Mesenchymal stem cell (in vitro differentiated cells and primary cell): ENCODE data around the gene FKBP15.

Source experiments
- DNase-seq: peaks from one replicate; pipeline ENCODE4 v3.0.0-alpha.2; 2013
- H2AFZ ChIP-seq: one replicate; pipeline ENCODE4 v1.6.1; 2013; ENCODE audit warnings: low read depth, mild to moderate bottlenecking, control low read depth, inconsistent platforms, low read length, moderate library complexity
- H2AK5ac ChIP-seq: 2 replicates; pipeline ENCODE4 v1.6.1; 2013; ENCODE audit warnings: low read length, moderate library complexity, mild to moderate bottlenecking, inconsistent platforms; ENCODE audit not compliant: severe bottlenecking
- H2BK120ac ChIP-seq: one replicate; pipeline ENCODE4 v1.6.1; 2013; ENCODE audit warnings: low read depth, mild to moderate bottlenecking, inconsistent platforms, low read length, moderate library complexity
- H2BK12ac ChIP-seq, 2 experiments: one replicate each; pipeline ENCODE4 v1.6.1; 2013; ENCODE audit warnings: inconsistent platforms in 2 of 2, low read length in 2 of 2, mild to moderate bottlenecking in 2 of 2, moderate library complexity in 2 of 2, control low read depth in 1 of 2
- H2BK15ac ChIP-seq: one replicate; pipeline ENCODE4 v1.6.1; 2013; ENCODE audit warnings: mild to moderate bottlenecking, low read depth, inconsistent platforms; ENCODE audit not compliant: poor library complexity, severe bottlenecking
- H2BK5ac ChIP-seq: 2 replicates; pipeline ENCODE4 v1.6.1; 2013; ENCODE audit warnings: low read depth, mild to moderate bottlenecking, low read length, control low read depth, inconsistent platforms; ENCODE audit not compliant: poor library complexity, severe bottlenecking
- H3K14ac ChIP-seq, 2 experiments: one replicate each; pipeline ENCODE4 v1.6.1; 2013; ENCODE audit warnings: inconsistent platforms in 2 of 2, low read length in 2 of 2, control low read depth in 1 of 2, mild to moderate bottlenecking in 1 of 2, moderate library complexity in 1 of 2
- H3K18ac ChIP-seq, 2 experiments: one replicate each; pipeline ENCODE4 v1.6.1; 2013; ENCODE audit warnings: inconsistent platforms in 2 of 2, low read length in 2 of 2, control low read depth in 1 of 2, low read depth in 1 of 2, mild to moderate bottlenecking in 1 of 2
- H3K23ac ChIP-seq, 2 experiments: one replicate each; pipeline ENCODE4 v1.6.1; 2013; ENCODE audit warnings: inconsistent platforms in 2 of 2, low read length in 2 of 2, mild to moderate bottlenecking in 2 of 2, moderate library complexity in 2 of 2, control low read depth in 1 of 2
- H3K27ac ChIP-seq: 2 replicates; pipeline ENCODE4 v1.5.1; 2013; ENCODE audit warnings: mild to moderate bottlenecking, moderate library complexity, low read length, control low read depth, inconsistent platforms; ENCODE audit not compliant: poor library complexity, severe bottlenecking
- H3K27me3 ChIP-seq, 2 experiments: 2 replicates each; pipeline versions ENCODE4 v1.6.1 to v1.7.0; 2013; ENCODE audit warnings: low read length in 2 of 2, mild to moderate bottlenecking in 2 of 2, moderate library complexity in 2 of 2, control low read depth in 1 of 2, inconsistent platforms in 1 of 2; ENCODE audit not compliant: control insufficient read depth in 1 of 2, insufficient read depth in 1 of 2
- H3K36me3 ChIP-seq, 2 experiments: 2 replicates each; pipeline versions ENCODE4 v1.6.1 to v1.7.0; 2013; ENCODE audit warnings: low read length in 2 of 2, control low read depth in 1 of 2, inconsistent platforms in 1 of 2, low read depth in 1 of 2, mild to moderate bottlenecking in 1 of 2; ENCODE audit not compliant: insufficient read depth in 2 of 2, control insufficient read depth in 1 of 2
- H3K4ac ChIP-seq, 2 experiments: one replicate each; pipeline ENCODE4 v1.6.1; 2013; ENCODE audit warnings: inconsistent platforms in 2 of 2, low read length in 2 of 2, mild to moderate bottlenecking in 2 of 2, moderate library complexity in 2 of 2, control low read depth in 1 of 2, low read depth in 1 of 2
- H3K4me1 ChIP-seq: 2 replicates; pipeline ENCODE4 v1.6.1; 2013; ENCODE audit warnings: low read depth, low read length, control low read depth; ENCODE audit not compliant: control insufficient read depth, insufficient read depth
- H3K4me2 ChIP-seq: 2 replicates; pipeline ENCODE4 v1.6.1; 2013; ENCODE audit warnings: low read length, mild to moderate bottlenecking, inconsistent platforms; ENCODE audit not compliant: poor library complexity, severe bottlenecking
- H3K4me3 ChIP-seq, 2 experiments: 2 replicates each; pipeline versions ENCODE4 v1.5.1 to v1.7.0; 2013; ENCODE audit warnings: low read length in 2 of 2, mild to moderate bottlenecking in 2 of 2, control low read depth in 1 of 2, low read depth in 1 of 2; ENCODE audit not compliant: insufficient read depth in 1 of 2
- H3K79me1 ChIP-seq: replicated peaks from 2 replicates; pipeline ENCODE4 v1.6.1; 2013; ENCODE audit warnings: mild to moderate bottlenecking, control low read depth, low read length, inconsistent platforms; ENCODE audit not compliant: poor library complexity, severe bottlenecking
- H3K9ac ChIP-seq: 2 replicates; pipeline ENCODE4 v1.7.0; 2013; ENCODE audit warnings: mild to moderate bottlenecking, low read length, moderate library complexity
- H3K9me3 ChIP-seq: 2 replicates; pipeline ENCODE4 v1.7.0; 2013; ENCODE audit warnings: mild to moderate bottlenecking, low read length; ENCODE audit not compliant: control insufficient read depth
- H4K8ac ChIP-seq: one replicate; pipeline ENCODE4 v1.6.1; 2013; ENCODE audit warnings: inconsistent platforms, mild to moderate bottlenecking, low read length, moderate library complexity
- H4K91ac ChIP-seq: one replicate; pipeline ENCODE4 v1.6.1; 2013; ENCODE audit warnings: mild to moderate bottlenecking, low read length, inconsistent platforms
- WGBS: methylation state at CpG from one replicate; pipeline ENCODE4 v1.1.7; 2013; ENCODE audit warnings: mixed read lengths; 5-methylcytosine and 5-hydroxymethylcytosine counted together

The FKBP15 gene

GRCh38 chr9:113257863-113258262 is 36.8 kb upstream of the FKBP15 start:
- Histone ChIP-seq H4K91ac (no peak overlapping the region), H3K27me3 (no peaks in the 10 kb centered on the region), H3K9me3 (no peaks in the 10 kb centered on the region), H3K4me3 (no peak overlapping the region), H2BK120ac (no peak overlapping the region), H3K18ac (no peak overlapping the region), H3K4me2 (no peak overlapping the region), H2BK5ac (no peak overlapping the region), H2BK12ac (no peak overlapping the region), H2BK15ac (no peak overlapping the region), H3K79me1 (peaks cover 8% of the 10 kb centered on the region), H2AK5ac (no peak overlapping the region), H3K14ac (no peak overlapping the region), H3K4ac (no peak overlapping the region), H3K23ac (no peak overlapping the region), H3K36me3 (peaks cover 16 to 71% of the 10 kb centered on the region in 2 experiments), H2AFZ (no peak overlapping the region), H3K27ac (no peak overlapping the region), H3K9ac (no peak overlapping the region), H4K8ac (no peak overlapping the region), H3K4me1 (peaks cover 2% of the 10 kb centered on the region)
- 93% methylated on average over 3 of the region's 3 CpGs for WGBS
- DNase-seq: no peak

- no peak overlapping the region for H2BK120ac ChIP-seq
- DNase-seq: no peak
- H3K4me3 ChIP-seq: no peak overlapping the region
- no peak overlapping the region for H3K4ac ChIP-seq
- H2AK5ac ChIP-seq: no peak overlapping the region
- H3K27me3 ChIP-seq: no peaks in the 10 kb centered on the region
- WGBS: 95% methylated on average over 6 of the region's 6 CpGs
- no peak overlapping the region for H4K8ac ChIP-seq
- H3K9ac ChIP-seq: no peak overlapping the region
- H3K18ac ChIP-seq: no peak overlapping the region
- no peak overlapping the region for H2BK5ac ChIP-seq
- no peak overlapping the region for H2BK15ac ChIP-seq
- no peak overlapping the region for H4K91ac ChIP-seq
- H3K4me1 ChIP-seq: no peaks in the 10 kb centered on the region
- no peak overlapping the region for H2BK12ac ChIP-seq
- H3K14ac ChIP-seq: no peak overlapping the region
- H3K79me1 ChIP-seq: peaks cover 12% of the 10 kb centered on the region
- H3K23ac ChIP-seq: no peak overlapping the region
- H2AFZ ChIP-seq: no peak overlapping the region
- peaks cover 4% of the 10 kb centered on the region for H3K9me3 ChIP-seq
- H3K36me3 ChIP-seq: peaks cover 16 to 52% of the 10 kb centered on the region in 2 experiments
- H3K27ac ChIP-seq: no peak overlapping the region
- H3K4me2 ChIP-seq: no peak overlapping the region
Measured at GRCh38 chr9:113255438-113255837, 34.4 kb upstream of the FKBP15 start.

- H2AFZ ChIP-seq: no peak overlapping the region
- no peak overlapping the region for H3K4me2 ChIP-seq
- peaks cover 12% of the 10 kb centered on the region for H3K79me1 ChIP-seq
- no peak overlapping the region for H2BK12ac ChIP-seq
- H3K36me3 ChIP-seq: peaks cover 12 to 48% of the 10 kb centered on the region in 2 experiments
- WGBS: 100% methylated on average over 1 of the region's 1 CpG
- H3K27me3 ChIP-seq: no peaks in the 10 kb centered on the region
- no peak overlapping the region for H3K14ac ChIP-seq
- no peak overlapping the region for H3K18ac ChIP-seq
- H2BK120ac ChIP-seq: no peak overlapping the region
- no peak overlapping the region for H4K91ac ChIP-seq
- DNase-seq: no peak
- H2AK5ac ChIP-seq: no peak overlapping the region
- no peak overlapping the region for H3K27ac ChIP-seq
- H3K9ac ChIP-seq: no peak overlapping the region
- H4K8ac ChIP-seq: no peak overlapping the region
- H2BK5ac ChIP-seq: no peak overlapping the region
- H3K23ac ChIP-seq: no peak overlapping the region
- no peak overlapping the region for H2BK15ac ChIP-seq
- no peak overlapping the region for H3K4ac ChIP-seq
- no peaks in the 10 kb centered on the region for H3K4me1 ChIP-seq
- H3K4me3 ChIP-seq: no peak overlapping the region
- H3K9me3 ChIP-seq: peaks cover 4% of the 10 kb centered on the region
Measured at GRCh38 chr9:113254991-113255390, 33.9 kb upstream of the FKBP15 start.

- no peak overlapping the region for H4K8ac ChIP-seq
- WGBS: 88% methylated on average over 2 of the region's 2 CpGs
- no peak overlapping the region for H3K14ac ChIP-seq
- peaks cover 1% of the 10 kb centered on the region for H3K4me1 ChIP-seq
- no peak overlapping the region for H3K23ac ChIP-seq
- H2AFZ ChIP-seq: no peak overlapping the region
- peaks cover 4% of the 10 kb centered on the region for H3K9me3 ChIP-seq
- no peak overlapping the region for H3K27ac ChIP-seq
- H4K91ac ChIP-seq: no peak overlapping the region
- no peaks in the 10 kb centered on the region for H3K27me3 ChIP-seq
- H2BK5ac ChIP-seq: no peak overlapping the region
- H3K4me3 ChIP-seq: no peak overlapping the region
- no peak overlapping the region for H2BK12ac ChIP-seq
- no peak overlapping the region for H3K9ac ChIP-seq
- no peak overlapping the region for H2AK5ac ChIP-seq
- no peak overlapping the region for H3K18ac ChIP-seq
- H2BK120ac ChIP-seq: no peak overlapping the region
- H3K4ac ChIP-seq: no peak overlapping the region
- no peak for DNase-seq
- peaks cover 16% of the 10 kb centered on the region for H3K79me1 ChIP-seq
- no peak overlapping the region for H3K4me2 ChIP-seq
- H2BK15ac ChIP-seq: no peak overlapping the region
- peaks cover 3 to 11% of the 10 kb centered on the region in 2 experiments for H3K36me3 ChIP-seq
Measured at GRCh38 chr9:113250807-113251206, 29.7 kb upstream of the FKBP15 start.
